Spleen (tissue), 7 donors: ENCODE data around the gene OTULIN.

Experiments used
- CTCF ChIP-seq, 11 experiments: fragments of 200-600 bp in 7 of 11; fragments of 450-650 bp in 4 of 11; sonication (generic) in 4 of 11; IDR thresholded peaks in 8 of 11; conservative IDR thresholded peaks in 3 of 11; 1 replicate in 7 of 11; 2 replicates in 4 of 11; pipeline versions ENCODE4 v1.4.0 to v1.8.0; 2016 to 2021; ENCODE audit warnings: antibody characterized with exemption in 11 of 11, inconsistent platforms in 4 of 11, mild to moderate bottlenecking in 1 of 11
- POLR2A ChIP-seq, 3 donors: fragments of 450-650 bp; IDR thresholded peaks; one replicate each; pipeline ENCODE4 v1.5.1; 2017; ENCODE audit warnings: antibody characterized with exemption in 3 of 3, mild to moderate bottlenecking in 1 of 3
- donor health status: DM: no; HTN: no; CAD: no; lungs with moderate emphysema.
- donor health status: DM: no; HTN: no; CAD: no.
- donor health status: DM: no; HTN: no; CAD: no.

GRCh38 chr5:14660833-14661232 lies 3.7 kb upstream of the OTULIN start:
- no peak for TF ChIP-seq POLR2A (IDR thresholded peaks at IDR 0.05)
- no peak for TF ChIP-seq CTCF (IDR thresholded peaks at IDR 0.05 in 8 of 11, conservative IDR thresholded peaks at IDR 0.05 in 3 of 11)
